ENCODE data around the gene SETDB2. TPM values are rescaled to one million over a fixed set of nuclear protein-coding genes. Genes with fewer than 3 reads are reported as not detected.

The SETDB2 gene
- total RNA-seq, 1 donor from 2014 or later, result 7.7 TPM

GRCh38 chr13:49409008-49409407, 35.1 kb upstream of the SETDB2 start:
- Mint-ChIP-seq H3K27me3 (ENCODE audit: unreplicated experiment) (peaks cover 1% of the 10 kb centered on the region), H3K27ac (ENCODE audit: unreplicated experiment) (no peak overlapping the region), H3K4me1 (ENCODE audit: low read depth, unreplicated experiment) (no peaks in the 10 kb centered on the region), H3K36me3 (ENCODE audit: unreplicated experiment) (peaks cover 11% of the 10 kb centered on the region), H3K4me3 (ENCODE audit: unreplicated experiment) (no peak overlapping the region), H3K9me3 (ENCODE audit: unreplicated experiment) (peaks cover 1% of the 10 kb centered on the region)
- no peak for DNase-seq
- TF ChIP-seq CTCF (IDR thresholded peaks at IDR 0.05; ENCODE audit: partially characterized antibody, unreplicated experiment), result no peak

- peaks cover 1% of the 10 kb centered on the region for H3K27me3 Mint-ChIP-seq (ENCODE audit: unreplicated experiment)
- H3K36me3 Mint-ChIP-seq (ENCODE audit: unreplicated experiment), result peaks cover under 1% of the 10 kb centered on the region
- H3K9me3 Mint-ChIP-seq (ENCODE audit: unreplicated experiment), result peaks cover 1% of the 10 kb centered on the region
- no peak overlapping the region for H3K4me3 Mint-ChIP-seq (ENCODE audit: unreplicated experiment)
- TF ChIP-seq CTCF (IDR thresholded peaks at IDR 0.05; ENCODE audit: partially characterized antibody, unreplicated experiment), result no peak
- DNase-seq, result no peak
- no peaks in the 10 kb centered on the region for H3K4me1 Mint-ChIP-seq (ENCODE audit: low read depth, unreplicated experiment)
- no peak overlapping the region for H3K27ac Mint-ChIP-seq (ENCODE audit: unreplicated experiment)
Observed at GRCh38 chr13:49410006-49410405, 34.1 kb upstream of the SETDB2 start.

GRCh38 chr13:49410477-49410876, 33.6 kb upstream of the SETDB2 start:
- Mint-ChIP-seq H3K36me3 (ENCODE audit: unreplicated experiment) (no peaks in the 10 kb centered on the region), H3K27me3 (ENCODE audit: unreplicated experiment) (peaks cover 1% of the 10 kb centered on the region), H3K27ac (ENCODE audit: unreplicated experiment) (no peak overlapping the region), H3K4me3 (ENCODE audit: unreplicated experiment) (no peak overlapping the region), H3K4me1 (ENCODE audit: low read depth, unreplicated experiment) (no peaks in the 10 kb centered on the region), H3K9me3 (ENCODE audit: unreplicated experiment) (peaks cover 1% of the 10 kb centered on the region)
- DNase-seq, result no peak
- no peak for TF ChIP-seq CTCF (IDR thresholded peaks at IDR 0.05; ENCODE audit: partially characterized antibody, unreplicated experiment)

GRCh38 chr13:49411353-49411752, 32.7 kb upstream of the SETDB2 start:
- Mint-ChIP-seq H3K9me3 (ENCODE audit: unreplicated experiment) (peaks cover 1% of the 10 kb centered on the region), H3K4me3 (ENCODE audit: unreplicated experiment) (no peak overlapping the region), H3K27me3 (ENCODE audit: unreplicated experiment) (peaks cover 1% of the 10 kb centered on the region), H3K36me3 (ENCODE audit: unreplicated experiment) (no peaks in the 10 kb centered on the region), H3K27ac (ENCODE audit: unreplicated experiment) (no peak overlapping the region), H3K4me1 (ENCODE audit: low read depth, unreplicated experiment) (no peaks in the 10 kb centered on the region)
- no peak for DNase-seq
- TF ChIP-seq CTCF (IDR thresholded peaks at IDR 0.05; ENCODE audit: partially characterized antibody, unreplicated experiment), result no peak

DNA sequence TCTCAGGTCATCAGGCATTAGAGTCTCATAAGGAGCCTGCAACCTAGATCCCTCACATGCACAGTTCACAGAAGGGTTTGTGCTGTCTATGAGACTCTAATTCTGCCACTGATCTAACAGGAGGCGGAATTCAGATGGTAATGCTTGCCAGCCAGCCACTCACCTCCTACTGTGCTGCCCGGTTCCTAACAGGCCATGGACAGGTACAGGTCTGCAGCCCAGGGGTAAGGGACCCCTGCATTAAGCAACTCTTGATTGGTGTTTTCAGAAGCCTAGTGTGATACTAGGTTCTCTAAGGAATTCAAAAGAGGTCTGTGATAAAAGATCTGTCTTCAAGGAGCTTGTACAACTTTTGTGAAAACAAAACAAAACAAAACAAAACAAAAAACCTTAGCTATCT, 31.3 kb upstream of the SETDB2 start:
- TF ChIP-seq CTCF (IDR thresholded peaks at IDR 0.05; ENCODE audit: partially characterized antibody, unreplicated experiment), result no peak
- Mint-ChIP-seq H3K36me3 (ENCODE audit: unreplicated experiment) (no peaks in the 10 kb centered on the region), H3K27ac (ENCODE audit: unreplicated experiment) (no peak overlapping the region), H3K27me3 (ENCODE audit: unreplicated experiment) (peaks cover 1% of the 10 kb centered on the region), H3K4me1 (ENCODE audit: low read depth, unreplicated experiment) (no peaks in the 10 kb centered on the region), H3K9me3 (ENCODE audit: unreplicated experiment) (no peaks in the 10 kb centered on the region), H3K4me3 (ENCODE audit: unreplicated experiment) (no peak overlapping the region)
- DNase-seq, result no peak

Measured in glutamatergic neuron (in vitro differentiated cells).